WTC11 (cell line): Measurements from ENCODE around the gene SLC9A3. TPM values are rescaled to one million over a fixed set of nuclear protein-coding genes. Genes with fewer than 3 reads are reported as not detected.

Experiments used
- ATAC-seq: fragments of 200-7000 bp; cut with Tn5 transposase; 2 replicates; pipeline ENCODE4 v1.10.0; 2021; ENCODE audit warnings: mild to moderate bottlenecking, moderate library complexity
- CTCF ChIA-PET: fragments of 300-600 bp; sonication (Branson Sonifier 250); formaldehyde crosslinking; loops from one replicate; lab custom pipeline; 2021; ENCODE audit warnings: antibody characterized with exemption; lab: Charles Lee
- POLR2A ChIA-PET: fragments of 350-600 bp; sonication (Branson Sonifier 250); formaldehyde crosslinking; loops from one replicate; lab custom pipeline; 2021; ENCODE audit warnings: antibody characterized with exemption; lab: Charles Lee
- DNase-seq: peaks from one replicate; pipeline ENCODE4 v3.0.0; 2021; ENCODE audit warnings: low spot score
- H3K27ac Mint-ChIP-seq: 2 replicates; pipeline ENCODE4 v1.8.0; 2021; ENCODE audit warnings: mixed read lengths
- H3K27me3 Mint-ChIP-seq: 2 replicates; pipeline ENCODE4 v1.8.0; 2021; ENCODE audit warnings: low read depth, mild to moderate bottlenecking, moderate library complexity, mixed read lengths
- H3K36me3 Mint-ChIP-seq: 2 replicates; pipeline ENCODE4 v1.8.0; 2021; ENCODE audit warnings: mixed read lengths
- H3K4me1 Mint-ChIP-seq: 2 replicates; pipeline ENCODE4 v1.8.0; 2022; ENCODE audit warnings: mixed read lengths
- H3K4me3 Mint-ChIP-seq: 2 replicates; pipeline ENCODE4 v1.8.0; 2021; ENCODE audit warnings: mild to moderate bottlenecking, moderate library complexity, mixed read lengths
- H3K9me3 Mint-ChIP-seq: 2 replicates; pipeline ENCODE4 v1.8.0; 2021; ENCODE audit warnings: mixed read lengths
- EMX1 ChIP-seq: fragments of 250-450 bp; sonication (Bioruptor Pico); IDR thresholded peaks from 2 replicates; pipeline ENCODE4 v1.8.0; 2021; ENCODE audit warnings: mild to moderate bottlenecking
- FOXP1 ChIP-seq: sonication (generic); formaldehyde crosslinking; IDR thresholded peaks from 2 replicates; pipeline ENCODE4 v1.8.0; 2022; ENCODE audit warnings: missing genetic modification reagents, mild to moderate bottlenecking, moderate library complexity, borderline replicate concordance
- JAZF1 ChIP-seq: fragments of 250-450 bp; sonication (Bioruptor Pico); IDR thresholded peaks from 2 replicates; pipeline ENCODE4 v1.9.0; 2021; ENCODE audit warnings: moderate library complexity, mild to moderate bottlenecking, inconsistent platforms
- KAT7 ChIP-seq: sonication (generic); formaldehyde crosslinking; IDR thresholded peaks from 2 replicates; pipeline ENCODE4 v1.8.1; 2023; ENCODE audit warnings: missing genetic modification reagents, mild to moderate bottlenecking, borderline replicate concordance
- NFATC4 ChIP-seq: fragments of 250-450 bp; sonication (Bioruptor Pico); IDR thresholded peaks from 2 replicates; pipeline ENCODE4 v1.9.0; 2021; ENCODE audit warnings: mild to moderate bottlenecking
- NFE2L1 ChIP-seq: sonication (generic); formaldehyde crosslinking; IDR thresholded peaks from 2 replicates; pipeline ENCODE4 v1.8.1; 2023; ENCODE audit warnings: missing genetic modification reagents
- PRRX2 ChIP-seq: fragments of 250-450 bp; sonication (Bioruptor Pico); IDR thresholded peaks from 2 replicates; pipeline ENCODE4 v1.8.0; 2021; ENCODE audit warnings: mild to moderate bottlenecking
- SP1 ChIP-seq: sonication (generic); formaldehyde crosslinking; conservative IDR thresholded peaks from 2 replicates; pipeline ENCODE4 v1.8.1; 2022; ENCODE audit warnings: missing genetic modification reagents
- TEAD1 ChIP-seq: sonication (generic); formaldehyde crosslinking; IDR thresholded peaks from 2 replicates; pipeline ENCODE4 v1.8.0; 2022; ENCODE audit warnings: mild to moderate bottlenecking, missing genetic modification reagents
- ZNF232 ChIP-seq: sonication (generic); formaldehyde crosslinking; IDR thresholded peaks from 2 replicates; pipeline ENCODE4 v1.8.0; 2022; ENCODE audit warnings: mild to moderate bottlenecking, missing genetic modification reagents
- ZNF396 ChIP-seq: fragments of 250-450 bp; sonication (Bioruptor Pico); IDR thresholded peaks from 2 replicates; pipeline ENCODE4 v1.8.0; 2021; ENCODE audit warnings: mild to moderate bottlenecking, moderate library complexity, borderline replicate concordance
- ZNF671 ChIP-seq: fragments of 250-450 bp; sonication (Bioruptor Pico); IDR thresholded peaks from 2 replicates; pipeline ENCODE4 v1.8.0; 2021; ENCODE audit warnings: mild to moderate bottlenecking
- total RNA-seq: library from RNA; stranded (reverse); gene quantifications from 3 replicates; pipeline ENCODE4 v1.2.3, GENCODE V29; 2021
- TF ChIP-seq, protein P1 (sequence below): sonication (generic); formaldehyde crosslinking; IDR thresholded peaks from 2 replicates; pipeline ENCODE4 v1.8.0; 2022; ENCODE audit warnings: mild to moderate bottlenecking, missing genetic modification reagents
- TF ChIP-seq, protein P2 (sequence below): sonication (generic); formaldehyde crosslinking; IDR thresholded peaks from 2 replicates; pipeline ENCODE4 v1.8.1; 2022; ENCODE audit warnings: mild to moderate bottlenecking, moderate library complexity, missing genetic modification reagents
- TF ChIP-seq, protein P3 (sequence below): sonication (generic); formaldehyde crosslinking; IDR thresholded peaks from 2 replicates; pipeline ENCODE4 v1.8.1; 2023; ENCODE audit warnings: mild to moderate bottlenecking, missing genetic modification reagents, moderate library complexity
- TF ChIP-seq, protein P4 (sequence below): sonication (generic); formaldehyde crosslinking; IDR thresholded peaks from 2 replicates; pipeline ENCODE4 v1.8.0; 2023; ENCODE audit warnings: mild to moderate bottlenecking, missing genetic modification reagents
- TF ChIP-seq, protein P5 (sequence below): fragments of 250-450 bp; sonication (Bioruptor Pico); IDR thresholded peaks from 2 replicates; pipeline ENCODE4 v1.9.0; 2021; ENCODE audit warnings: moderate library complexity, mild to moderate bottlenecking, inconsistent platforms, borderline replicate concordance
- TF ChIP-seq, protein P6 (sequence below): fragments of 250-450 bp; sonication (Bioruptor Pico); IDR thresholded peaks from 2 replicates; pipeline ENCODE4 v2.1.2; 2022; ENCODE audit warnings: mild to moderate bottlenecking, moderate library complexity
- TF ChIP-seq, protein P7 (sequence below): sonication (generic); formaldehyde crosslinking; IDR thresholded peaks from 2 replicates; pipeline ENCODE4 v1.8.1; 2022; ENCODE audit warnings: missing genetic modification reagents, borderline replicate concordance

Gene SLC9A3
- total RNA-seq, 1 experiment from 2014 or later = 1.6 TPM

DNA sequence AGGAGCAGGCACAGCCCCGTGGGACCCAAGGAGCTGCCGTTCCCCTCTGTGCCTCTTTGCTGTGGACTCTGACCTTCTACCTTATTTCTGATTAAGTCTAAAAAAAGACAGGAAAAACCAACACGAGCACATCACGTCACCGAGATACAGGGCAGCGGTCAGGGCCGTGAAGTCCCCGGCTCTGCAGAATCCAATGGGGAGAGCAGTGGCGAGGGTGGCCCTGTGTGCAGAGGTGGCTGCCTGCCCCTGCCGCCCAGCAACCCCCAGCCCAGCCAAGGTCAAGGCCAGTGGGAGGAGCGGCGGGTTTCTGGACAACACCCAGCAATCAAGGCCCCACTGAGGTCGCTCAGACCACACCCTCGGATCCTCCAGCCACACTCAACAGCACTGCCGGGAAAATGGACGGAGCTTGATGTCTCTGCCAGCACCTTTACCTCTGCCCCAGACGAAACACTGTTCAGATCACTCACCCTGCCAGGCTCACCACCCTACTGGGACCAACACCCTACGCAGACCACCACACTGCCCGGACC is 32.7 kb upstream of the SLC9A3 start:
- Mint-ChIP-seq H3K4me1 (peaks cover 5% of the 10 kb centered on the region; the same call in 1 of the 2 replicates), H3K27me3 (peaks cover 15% of the 10 kb centered on the region), H3K9me3 (no peaks in the 10 kb centered on the region), H3K27ac (no peak overlapping the region), H3K4me3 (no peak overlapping the region), H3K36me3 (no peaks in the 10 kb centered on the region)
- no peak for TF ChIP-seq JAZF1 (CRISPR knock-in tag)
- TF ChIP-seq FOXP1 (CRISPR knock-in tag) = no peak
- TF ChIP-seq, protein P1, sequence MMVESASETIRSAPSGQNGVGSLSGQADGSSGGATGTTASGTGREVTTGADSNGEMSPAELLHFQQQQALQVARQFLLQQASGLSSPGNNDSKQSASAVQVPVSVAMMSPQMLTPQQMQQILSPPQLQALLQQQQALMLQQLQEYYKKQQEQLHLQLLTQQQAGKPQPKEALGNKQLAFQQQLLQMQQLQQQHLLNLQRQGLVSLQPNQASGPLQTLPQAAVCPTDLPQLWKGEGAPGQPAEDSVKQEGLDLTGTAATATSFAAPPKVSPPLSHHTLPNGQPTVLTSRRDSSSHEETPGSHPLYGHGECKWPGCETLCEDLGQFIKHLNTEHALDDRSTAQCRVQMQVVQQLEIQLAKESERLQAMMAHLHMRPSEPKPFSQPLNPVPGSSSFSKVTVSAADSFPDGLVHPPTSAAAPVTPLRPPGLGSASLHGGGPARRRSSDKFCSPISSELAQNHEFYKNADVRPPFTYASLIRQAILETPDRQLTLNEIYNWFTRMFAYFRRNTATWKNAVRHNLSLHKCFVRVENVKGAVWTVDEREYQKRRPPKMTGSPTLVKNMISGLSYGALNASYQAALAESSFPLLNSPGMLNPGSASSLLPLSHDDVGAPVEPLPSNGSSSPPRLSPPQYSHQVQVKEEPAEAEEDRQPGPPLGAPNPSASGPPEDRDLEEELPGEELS (CRISPR knock-in tag) = no peak
- TF ChIP-seq TEAD1 (CRISPR knock-in tag) = no peak
- TF ChIP-seq, protein P2, sequence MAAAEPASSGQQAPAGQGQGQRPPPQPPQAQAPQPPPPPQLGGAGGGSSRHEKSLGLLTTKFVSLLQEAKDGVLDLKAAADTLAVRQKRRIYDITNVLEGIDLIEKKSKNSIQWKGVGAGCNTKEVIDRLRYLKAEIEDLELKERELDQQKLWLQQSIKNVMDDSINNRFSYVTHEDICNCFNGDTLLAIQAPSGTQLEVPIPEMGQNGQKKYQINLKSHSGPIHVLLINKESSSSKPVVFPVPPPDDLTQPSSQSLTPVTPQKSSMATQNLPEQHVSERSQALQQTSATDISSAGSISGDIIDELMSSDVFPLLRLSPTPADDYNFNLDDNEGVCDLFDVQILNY = no peak
- no peak for TF ChIP-seq SP1 (CRISPR knock-in tag)
- TF ChIP-seq EMX1 = no peak
- TF ChIP-seq KAT7 (CRISPR knock-in tag) = no peak
- POLR2A ChIA-PET = interaction anchor here (0.6 kb wide), 1 partner anchor 101 kb away, joined by 3 read pairs; no protein-coding TSS in a partner anchor
- no peak for ATAC-seq
- CTCF ChIA-PET = interaction anchor here (1.2 kb wide), 1 partner anchor 28 kb away, joined by 3 read pairs; no protein-coding TSS in a partner anchor
- no peak for DNase-seq

DNA sequence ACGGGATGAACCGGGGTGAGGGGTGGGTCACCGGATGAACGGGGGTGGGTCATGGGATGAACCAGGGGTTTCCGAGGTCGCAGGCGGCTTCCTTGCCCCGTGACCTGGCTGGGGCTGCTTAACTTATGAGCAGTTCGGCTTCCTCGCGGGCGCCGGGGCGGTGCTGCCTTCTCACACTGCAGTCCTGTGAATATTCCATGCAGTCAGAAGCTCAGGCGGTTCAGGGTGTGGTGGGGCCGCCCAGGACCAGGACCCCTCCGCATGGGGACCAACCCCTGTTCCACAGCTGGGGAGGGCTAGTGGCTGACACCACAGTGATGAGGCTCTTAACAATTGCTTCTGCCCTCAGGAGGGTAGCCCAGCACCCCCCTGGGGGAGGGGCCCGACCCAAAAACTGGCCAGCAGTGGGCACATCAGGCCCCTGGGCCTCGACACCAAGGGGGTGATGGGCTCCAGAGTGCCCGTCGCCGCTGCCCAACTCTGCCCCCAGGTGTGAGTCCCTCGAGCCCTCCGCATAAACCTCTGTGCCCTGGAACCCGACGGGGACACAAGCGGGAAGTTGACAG is 30.9 kb upstream of the SLC9A3 start:
- no peak for TF ChIP-seq NFATC4 (CRISPR knock-in tag)
- ATAC-seq = no peak
- Mint-ChIP-seq H3K36me3 (no peaks in the 10 kb centered on the region), H3K27ac (no peak overlapping the region), H3K27me3 (peaks cover 24% of the 10 kb centered on the region), H3K4me1 (peaks cover 5% of the 10 kb centered on the region; the same call in 1 of the 2 replicates), H3K9me3 (peaks cover 6% of the 10 kb centered on the region), H3K4me3 (no peak overlapping the region)
- no peak for DNase-seq
- ChIA-PET CTCF (no interaction called here), POLR2A (no interaction called here)

DNA sequence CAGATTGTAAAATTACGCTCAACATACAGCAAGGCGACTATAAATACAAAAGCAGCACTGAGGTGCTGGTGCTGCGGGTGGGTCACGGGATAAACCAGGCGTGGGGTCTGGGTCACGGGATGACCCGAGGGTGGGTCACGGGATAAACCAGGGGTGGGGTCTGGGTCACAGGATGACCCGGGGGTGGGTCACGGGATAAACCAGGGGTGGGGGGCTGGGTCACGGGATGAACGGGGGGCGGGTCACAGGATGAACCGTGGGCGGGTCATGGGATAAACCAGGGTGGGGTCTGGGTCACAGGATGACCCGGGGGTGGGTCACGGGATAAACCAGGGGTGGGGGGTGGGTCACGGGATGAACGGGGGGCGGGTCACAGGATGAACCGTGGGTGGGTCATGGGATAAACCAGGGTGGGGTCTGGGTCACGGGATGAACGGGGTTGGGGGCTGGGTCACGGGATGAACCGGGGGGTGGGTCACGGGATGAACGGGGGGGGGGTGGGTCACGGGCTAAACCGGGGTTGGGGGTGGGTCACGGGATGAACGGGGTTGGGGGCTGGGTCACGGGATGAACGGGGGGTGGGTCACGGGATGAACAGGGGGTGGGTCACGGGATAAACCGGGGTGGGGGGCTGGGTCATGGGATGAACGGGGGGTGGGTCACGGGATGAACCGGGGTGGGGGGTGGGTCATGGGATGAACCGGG is 30.2 kb upstream of the SLC9A3 start:
- Mint-ChIP-seq H3K27me3 (peaks cover 24% of the 10 kb centered on the region), H3K27ac (no peak overlapping the region), H3K9me3 (peaks cover 9% of the 10 kb centered on the region), H3K4me1 (peaks cover 5% of the 10 kb centered on the region; the same call in 1 of the 2 replicates), H3K4me3 (no peak overlapping the region), H3K36me3 (no peaks in the 10 kb centered on the region)
- ATAC-seq = no peak
- DNase-seq = no peak
- CTCF ChIA-PET = no interaction called here
- POLR2A ChIA-PET = no interaction called here
- TF ChIP-seq ZNF232 (CRISPR knock-in tag) = no peak
- TF ChIP-seq, protein P3, sequence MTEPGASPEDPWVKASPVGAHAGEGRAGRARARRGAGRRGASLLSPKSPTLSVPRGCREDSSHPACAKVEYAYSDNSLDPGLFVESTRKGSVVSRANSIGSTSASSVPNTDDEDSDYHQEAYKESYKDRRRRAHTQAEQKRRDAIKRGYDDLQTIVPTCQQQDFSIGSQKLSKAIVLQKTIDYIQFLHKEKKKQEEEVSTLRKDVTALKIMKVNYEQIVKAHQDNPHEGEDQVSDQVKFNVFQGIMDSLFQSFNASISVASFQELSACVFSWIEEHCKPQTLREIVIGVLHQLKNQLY (CRISPR knock-in tag) = no peak
- TF ChIP-seq, protein P4, sequence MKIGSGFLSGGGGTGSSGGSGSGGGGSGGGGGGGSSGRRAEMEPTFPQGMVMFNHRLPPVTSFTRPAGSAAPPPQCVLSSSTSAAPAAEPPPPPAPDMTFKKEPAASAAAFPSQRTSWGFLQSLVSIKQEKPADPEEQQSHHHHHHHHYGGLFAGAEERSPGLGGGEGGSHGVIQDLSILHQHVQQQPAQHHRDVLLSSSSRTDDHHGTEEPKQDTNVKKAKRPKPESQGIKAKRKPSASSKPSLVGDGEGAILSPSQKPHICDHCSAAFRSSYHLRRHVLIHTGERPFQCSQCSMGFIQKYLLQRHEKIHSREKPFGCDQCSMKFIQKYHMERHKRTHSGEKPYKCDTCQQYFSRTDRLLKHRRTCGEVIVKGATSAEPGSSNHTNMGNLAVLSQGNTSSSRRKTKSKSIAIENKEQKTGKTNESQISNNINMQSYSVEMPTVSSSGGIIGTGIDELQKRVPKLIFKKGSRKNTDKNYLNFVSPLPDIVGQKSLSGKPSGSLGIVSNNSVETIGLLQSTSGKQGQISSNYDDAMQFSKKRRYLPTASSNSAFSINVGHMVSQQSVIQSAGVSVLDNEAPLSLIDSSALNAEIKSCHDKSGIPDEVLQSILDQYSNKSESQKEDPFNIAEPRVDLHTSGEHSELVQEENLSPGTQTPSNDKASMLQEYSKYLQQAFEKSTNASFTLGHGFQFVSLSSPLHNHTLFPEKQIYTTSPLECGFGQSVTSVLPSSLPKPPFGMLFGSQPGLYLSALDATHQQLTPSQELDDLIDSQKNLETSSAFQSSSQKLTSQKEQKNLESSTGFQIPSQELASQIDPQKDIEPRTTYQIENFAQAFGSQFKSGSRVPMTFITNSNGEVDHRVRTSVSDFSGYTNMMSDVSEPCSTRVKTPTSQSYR (CRISPR knock-in tag) = no peak
- TF ChIP-seq, protein P5, sequence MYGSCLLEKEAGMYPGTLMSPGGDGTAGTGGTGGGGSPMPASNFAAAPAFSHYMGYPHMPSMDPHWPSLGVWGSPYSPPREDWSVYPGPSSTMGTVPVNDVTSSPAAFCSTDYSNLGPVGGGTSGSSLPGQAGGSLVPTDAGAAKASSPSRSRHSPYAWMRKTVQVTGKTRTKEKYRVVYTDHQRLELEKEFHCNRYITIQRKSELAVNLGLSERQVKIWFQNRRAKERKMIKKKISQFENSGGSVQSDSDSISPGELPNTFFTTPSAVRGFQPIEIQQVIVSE = no peak
- no peak for TF ChIP-seq PRRX2 (CRISPR knock-in tag)
- no peak for TF ChIP-seq NFE2L1
- no peak for TF ChIP-seq JAZF1 (CRISPR knock-in tag)
- no peak for TF ChIP-seq ZNF396
- TF ChIP-seq, protein P6, sequence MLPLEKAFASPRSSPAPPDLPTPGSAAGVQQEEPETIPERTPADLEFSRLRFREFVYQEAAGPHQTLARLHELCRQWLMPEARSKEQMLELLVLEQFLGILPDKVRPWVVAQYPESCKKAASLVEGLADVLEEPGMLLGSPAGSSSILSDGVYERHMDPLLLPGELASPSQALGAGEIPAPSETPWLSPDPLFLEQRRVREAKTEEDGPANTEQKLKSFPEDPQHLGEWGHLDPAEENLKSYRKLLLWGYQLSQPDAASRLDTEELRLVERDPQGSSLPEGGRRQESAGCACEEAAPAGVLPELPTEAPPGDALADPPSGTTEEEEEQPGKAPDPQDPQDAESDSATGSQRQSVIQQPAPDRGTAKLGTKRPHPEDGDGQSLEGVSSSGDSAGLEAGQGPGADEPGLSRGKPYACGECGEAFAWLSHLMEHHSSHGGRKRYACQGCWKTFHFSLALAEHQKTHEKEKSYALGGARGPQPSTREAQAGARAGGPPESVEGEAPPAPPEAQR (CRISPR knock-in tag) = no peak
- TF ChIP-seq, protein P7, sequence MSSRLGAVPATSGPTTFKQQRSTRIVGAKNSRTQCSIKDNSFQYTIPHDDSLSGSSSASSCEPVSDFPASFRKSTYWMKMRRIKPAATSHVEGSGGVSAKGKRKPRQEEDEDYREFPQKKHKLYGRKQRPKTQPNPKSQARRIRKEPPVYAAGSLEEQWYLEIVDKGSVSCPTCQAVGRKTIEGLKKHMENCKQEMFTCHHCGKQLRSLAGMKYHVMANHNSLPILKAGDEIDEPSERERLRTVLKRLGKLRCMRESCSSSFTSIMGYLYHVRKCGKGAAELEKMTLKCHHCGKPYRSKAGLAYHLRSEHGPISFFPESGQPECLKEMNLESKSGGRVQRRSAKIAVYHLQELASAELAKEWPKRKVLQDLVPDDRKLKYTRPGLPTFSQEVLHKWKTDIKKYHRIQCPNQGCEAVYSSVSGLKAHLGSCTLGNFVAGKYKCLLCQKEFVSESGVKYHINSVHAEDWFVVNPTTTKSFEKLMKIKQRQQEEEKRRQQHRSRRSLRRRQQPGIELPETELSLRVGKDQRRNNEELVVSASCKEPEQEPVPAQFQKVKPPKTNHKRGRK (CRISPR knock-in tag) = no peak
- TF ChIP-seq ZNF671 (CRISPR knock-in tag) = no peak
